GM21390 (cell line): ENCODE data around the gene CREB3.

Experiments
- ATAC-seq: cut with Tn5 transposase; IDR thresholded peaks from one replicate; pipeline ENCODE4 v1.9.1; 2021; ENCODE audit not compliant: unreplicated experiment

CREB3 gene

DNA sequence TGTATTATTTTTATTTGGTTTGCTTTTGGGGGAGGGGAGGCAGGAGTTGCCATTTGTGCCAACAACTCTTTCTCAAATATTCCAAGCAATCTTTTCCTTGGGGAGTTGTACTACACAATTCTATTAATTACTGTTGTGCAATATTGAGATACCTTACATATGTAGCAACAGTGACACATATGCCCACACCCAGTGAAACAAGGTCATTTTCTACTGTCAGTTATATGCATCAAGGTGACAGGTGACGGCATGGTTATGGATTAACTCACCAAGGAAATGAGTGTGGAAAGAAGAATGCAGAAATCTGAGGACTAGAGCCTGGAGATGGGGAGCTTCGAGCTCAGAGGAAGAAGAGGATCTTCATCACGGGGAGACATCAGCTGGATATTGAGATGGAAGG, 39.5 kb downstream of the CREB3 start:
- no peak for ATAC-seq

GRCh38 chr9:35774907-35775635, 42.6 kb downstream of the CREB3 start:
- no peak for ATAC-seq

- ATAC-seq: no peak
Measured at GRCh38 chr9:35776018-35776417, 43.6 kb downstream of the CREB3 start.

DNA sequence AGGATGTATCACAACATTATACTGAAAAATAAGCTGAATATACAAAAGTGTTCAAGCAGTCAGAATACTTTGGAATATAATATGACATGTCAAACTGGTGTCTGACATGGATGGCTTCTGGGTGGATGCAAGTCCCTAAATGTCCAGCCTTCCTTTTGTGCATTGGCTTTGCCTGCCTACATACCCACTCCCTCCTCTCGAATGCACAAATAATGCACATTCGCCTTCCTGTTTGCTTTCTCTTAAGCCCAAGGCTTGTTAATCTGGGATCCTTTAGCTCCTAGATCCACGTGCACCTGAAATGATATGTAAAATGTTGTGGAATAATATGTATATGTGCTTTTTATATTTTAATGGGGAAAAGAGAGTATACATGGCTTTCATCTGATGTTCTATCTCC, 46.0 kb downstream of the CREB3 start:
- ATAC-seq: no peak

DNA sequence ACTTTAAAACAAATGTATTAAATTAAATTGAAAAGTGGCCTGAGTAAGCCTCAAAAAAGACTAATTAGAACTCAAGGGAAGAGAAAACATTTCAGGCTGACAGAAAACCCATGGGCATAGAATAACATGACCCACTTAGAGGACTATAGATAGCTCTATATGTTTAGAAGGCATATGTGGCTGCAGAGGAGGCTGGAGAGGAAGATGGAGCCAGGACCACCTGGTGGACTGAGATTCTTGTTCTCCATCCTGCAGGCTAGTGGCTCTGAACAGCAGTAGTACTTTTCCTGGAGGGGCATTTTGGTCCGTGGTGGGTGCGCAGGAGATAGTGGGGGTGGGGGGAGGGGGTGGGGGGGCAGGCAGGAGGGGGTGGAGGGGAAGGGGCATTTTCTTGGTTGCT, 48.6 kb downstream of the CREB3 start:
- ATAC-seq: no peak

GRCh38 chr9:35783418-35783817, 51.0 kb downstream of the CREB3 start:
- ATAC-seq: no peak
